Fibroblast of mammary gland (primary cell): ENCODE measurements around the gene RNF212.

Source experiments
- DNase-seq: peaks from one replicate; pipeline ENCODE4 v3.0.0-alpha.2; 2010; ENCODE audit warnings: low read depth
- H3K4me3 ChIP-seq: 2 replicates; pipeline ENCODE4 v1.5.1; 2011; ENCODE audit warnings: low read depth, mild to moderate bottlenecking, low read length, moderate library complexity; ENCODE audit not compliant: control insufficient read depth
- TF ChIP-seq, protein P1 (sequence below): conservative IDR thresholded peaks from 2 replicates; pipeline ENCODE4 v1.5.1; 2011; ENCODE audit warnings: low read depth, low read length, inconsistent platforms; ENCODE audit not compliant: control insufficient read depth, insufficient read depth

RNF212 gene

DNA sequence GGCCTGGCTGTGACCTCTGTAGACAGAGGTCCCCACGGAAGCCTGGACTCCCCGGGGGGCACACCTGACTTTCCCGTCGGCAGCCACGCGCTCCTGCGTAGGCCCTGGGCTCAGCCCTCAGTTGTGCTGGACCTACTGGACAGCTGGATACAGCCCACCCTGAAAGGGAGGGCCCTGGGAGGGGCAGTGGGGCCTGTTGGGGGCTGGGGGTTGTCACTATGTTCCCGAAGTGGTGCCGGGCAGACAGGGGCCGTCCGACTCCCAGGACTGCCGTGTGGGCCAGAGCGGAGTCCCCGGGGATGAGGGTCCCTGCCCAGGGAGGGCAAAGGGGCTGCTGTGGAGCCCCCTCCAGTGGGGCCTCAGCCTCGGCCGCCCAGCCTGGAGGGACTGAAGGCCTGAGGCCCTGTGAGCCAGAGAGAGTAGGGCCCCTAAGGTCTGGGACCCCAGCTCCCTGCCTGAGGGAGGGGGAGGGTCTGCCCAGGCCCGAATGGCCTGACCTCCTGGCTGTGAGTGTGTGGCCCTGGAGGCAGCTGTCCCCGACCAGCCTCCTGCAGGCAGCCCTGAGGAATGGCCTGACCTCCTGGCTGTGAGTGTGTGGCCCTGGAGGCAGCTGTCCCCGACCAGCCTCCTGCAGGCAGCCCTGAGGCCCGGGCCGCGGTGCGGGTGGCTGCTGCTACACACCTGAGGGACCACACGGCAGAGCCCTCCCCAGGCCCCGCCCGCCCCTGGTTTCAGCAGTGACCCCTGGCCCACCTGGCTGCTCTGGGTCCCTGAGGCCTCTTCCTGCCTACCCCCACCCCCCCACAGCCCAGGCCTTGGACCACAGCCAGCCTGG is 76.2 kb downstream of the RNF212 start:
- TF ChIP-seq, protein P1, sequence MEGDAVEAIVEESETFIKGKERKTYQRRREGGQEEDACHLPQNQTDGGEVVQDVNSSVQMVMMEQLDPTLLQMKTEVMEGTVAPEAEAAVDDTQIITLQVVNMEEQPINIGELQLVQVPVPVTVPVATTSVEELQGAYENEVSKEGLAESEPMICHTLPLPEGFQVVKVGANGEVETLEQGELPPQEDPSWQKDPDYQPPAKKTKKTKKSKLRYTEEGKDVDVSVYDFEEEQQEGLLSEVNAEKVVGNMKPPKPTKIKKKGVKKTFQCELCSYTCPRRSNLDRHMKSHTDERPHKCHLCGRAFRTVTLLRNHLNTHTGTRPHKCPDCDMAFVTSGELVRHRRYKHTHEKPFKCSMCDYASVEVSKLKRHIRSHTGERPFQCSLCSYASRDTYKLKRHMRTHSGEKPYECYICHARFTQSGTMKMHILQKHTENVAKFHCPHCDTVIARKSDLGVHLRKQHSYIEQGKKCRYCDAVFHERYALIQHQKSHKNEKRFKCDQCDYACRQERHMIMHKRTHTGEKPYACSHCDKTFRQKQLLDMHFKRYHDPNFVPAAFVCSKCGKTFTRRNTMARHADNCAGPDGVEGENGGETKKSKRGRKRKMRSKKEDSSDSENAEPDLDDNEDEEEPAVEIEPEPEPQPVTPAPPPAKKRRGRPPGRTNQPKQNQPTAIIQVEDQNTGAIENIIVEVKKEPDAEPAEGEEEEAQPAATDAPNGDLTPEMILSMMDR, result no peak
- DNase-seq, result no peak

DNA sequence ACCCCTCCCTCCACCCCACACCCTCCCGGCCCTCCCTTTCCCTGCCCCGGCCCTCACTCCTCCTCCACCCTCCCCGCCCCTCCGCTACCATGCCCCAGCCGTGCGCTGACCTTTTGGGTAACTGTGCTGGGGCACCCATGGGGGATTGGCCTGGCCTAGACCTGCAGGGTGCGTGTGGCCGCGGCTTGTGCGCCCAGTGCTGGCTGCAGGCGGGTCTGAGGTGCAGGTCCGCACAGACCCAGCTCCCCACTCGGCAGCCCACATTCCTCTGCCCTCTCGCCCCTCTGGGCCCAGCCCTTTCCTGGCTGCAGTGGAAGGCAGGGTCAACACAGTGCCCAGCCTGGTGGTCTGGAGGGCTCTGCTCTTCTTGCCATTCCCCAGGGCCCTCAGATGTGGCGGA is 77.3 kb downstream of the RNF212 start:
- TF ChIP-seq, protein P1, result no peak
- no peak for DNase-seq
- no peak overlapping the region for H3K4me3 ChIP-seq

More for the DNA sequence above, 76.2 kb downstream of the RNF212 start:
- H3K4me3 ChIP-seq, result no peak overlapping the region

DNA sequence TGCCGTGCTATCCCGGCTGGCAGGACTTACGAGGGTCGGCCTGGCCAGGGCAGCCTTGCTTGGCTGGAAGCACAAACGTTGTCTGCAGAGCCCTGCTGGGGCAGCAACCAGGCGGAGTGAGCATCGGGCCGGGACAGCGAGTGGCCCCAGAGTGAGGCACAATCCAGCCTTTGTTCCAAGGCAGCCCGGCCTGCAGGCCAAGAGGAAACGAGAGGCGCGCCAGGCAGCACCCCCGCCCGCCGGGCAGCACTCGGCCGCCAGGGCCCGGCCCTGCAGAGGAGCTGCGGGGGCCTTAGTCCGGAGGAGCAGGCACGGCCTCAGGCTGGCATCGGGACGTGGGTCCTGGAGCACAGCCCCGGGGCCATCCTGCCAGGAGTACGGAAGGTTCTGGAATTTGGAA is 77.9 kb downstream of the RNF212 start:
- TF ChIP-seq, protein P1, result no peak
- DNase-seq, result no peak
- no peak overlapping the region for H3K4me3 ChIP-seq

DNA sequence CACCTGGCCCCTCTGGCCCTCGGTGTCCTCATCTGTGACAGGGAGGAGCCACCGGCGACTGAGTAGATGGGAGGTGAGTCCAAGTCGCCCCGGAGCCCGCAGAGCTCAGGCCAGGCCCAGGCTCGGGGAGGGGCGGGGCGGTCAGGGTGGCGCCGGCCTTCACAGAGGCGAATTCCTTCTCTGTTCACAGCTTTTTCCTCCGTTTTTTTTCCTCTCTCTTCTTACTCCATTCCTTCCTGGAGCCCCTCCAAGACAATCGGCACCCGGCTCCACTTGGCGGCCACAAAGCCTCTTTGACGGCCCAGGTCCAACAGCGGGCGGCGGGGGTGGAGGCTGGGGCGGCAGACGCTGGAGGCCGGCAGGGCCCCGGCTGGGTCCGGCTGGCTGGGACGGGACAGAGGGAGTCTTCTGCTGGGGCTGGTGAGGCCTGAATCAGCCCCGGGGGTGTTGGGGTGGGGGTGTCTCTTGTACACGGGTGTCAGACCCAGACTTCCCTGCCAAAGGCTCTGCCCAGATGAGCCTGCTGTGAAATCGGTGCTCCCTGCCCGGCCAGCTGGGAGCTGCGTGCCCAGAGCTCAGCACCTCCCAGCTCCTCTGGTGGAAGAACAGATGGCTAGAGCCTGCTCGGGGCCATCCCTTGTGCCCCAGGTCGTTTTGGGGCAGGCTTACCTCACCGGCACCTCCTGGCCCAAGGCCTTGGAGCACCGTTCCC is 79.4 kb downstream of the RNF212 start:
- TF ChIP-seq, protein P1, result no peak
- no peak overlapping the region for H3K4me3 ChIP-seq
- DNase-seq, result peak; percentile 49

DNA sequence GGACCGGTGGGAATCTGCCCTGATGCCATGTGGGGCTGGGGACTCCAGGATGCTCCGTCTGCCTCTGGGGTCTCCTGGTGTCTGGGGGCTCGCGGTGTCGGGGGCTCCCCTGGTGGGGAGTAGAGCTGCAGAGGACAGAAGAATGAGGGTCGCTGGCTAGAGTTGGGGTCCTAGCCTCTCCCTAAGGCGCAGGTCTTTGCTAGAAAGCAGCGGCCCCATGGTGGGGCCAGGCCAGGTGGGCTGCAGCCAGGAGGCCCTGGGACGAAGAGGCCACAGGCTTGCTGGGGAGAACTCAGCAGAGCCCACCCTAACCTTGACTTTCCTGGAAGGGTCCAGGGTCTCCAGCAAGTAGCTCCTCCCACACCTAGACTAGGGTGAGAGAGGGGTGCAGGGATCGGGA is 80.5 kb downstream of the RNF212 start:
- no peak overlapping the region for H3K4me3 ChIP-seq
- no peak for DNase-seq
- TF ChIP-seq, protein P1, result no peak

DNA sequence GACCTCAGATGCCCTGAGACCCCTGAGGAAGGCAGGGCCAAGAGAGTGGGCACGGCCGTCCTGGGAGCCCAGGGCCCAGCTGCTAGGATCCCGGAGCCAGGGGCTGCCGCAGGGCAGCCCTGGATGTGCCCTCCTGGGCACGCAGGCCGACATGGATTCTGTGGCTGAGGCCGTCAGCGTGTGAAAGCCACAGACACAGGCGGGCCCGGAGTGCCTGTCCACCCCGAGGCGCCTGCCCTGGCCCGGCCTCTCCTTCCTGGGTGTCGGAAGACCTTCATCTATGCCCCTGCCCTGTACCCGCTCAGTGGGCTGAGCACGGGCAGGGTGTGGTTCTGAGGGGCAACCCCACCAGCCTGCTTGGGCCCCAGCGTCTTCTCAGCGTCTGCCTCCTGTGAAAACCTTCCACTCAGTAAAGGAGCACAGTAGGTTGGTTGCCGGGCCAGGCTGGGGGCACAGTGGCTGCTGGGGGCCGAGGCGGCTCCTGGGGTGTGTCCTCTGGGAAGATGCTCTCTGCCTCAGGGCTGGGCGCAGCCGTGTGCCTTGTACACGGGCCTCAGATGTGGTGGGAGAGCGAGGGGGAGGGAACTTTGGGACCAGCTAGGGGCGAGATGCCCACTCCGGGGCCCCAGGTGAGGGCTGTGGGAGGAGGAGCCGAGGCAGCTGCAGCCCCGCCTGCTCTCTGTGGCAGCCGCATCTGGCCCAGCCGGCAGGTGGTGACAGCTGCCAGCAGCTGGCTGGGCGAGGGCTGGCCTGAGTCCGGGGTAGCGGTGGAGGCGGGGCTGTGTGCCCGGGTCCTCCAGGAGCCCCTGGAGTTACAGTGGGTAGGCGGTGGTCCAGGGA is 81.2 kb downstream of the RNF212 start:
- DNase-seq, result no peak
- TF ChIP-seq, protein P1, result no peak
- no peak overlapping the region for H3K4me3 ChIP-seq
